Measurements from ENCODE around the gene RAB30. TPM values are rescaled to one million over a fixed set of nuclear protein-coding genes. Genes with fewer than 3 reads are reported as not detected.

RAB30 gene
- total and polyA plus RNA-seq, 7 donors: 6.0 to 29.9 (median 24.0) TPM

DNA sequence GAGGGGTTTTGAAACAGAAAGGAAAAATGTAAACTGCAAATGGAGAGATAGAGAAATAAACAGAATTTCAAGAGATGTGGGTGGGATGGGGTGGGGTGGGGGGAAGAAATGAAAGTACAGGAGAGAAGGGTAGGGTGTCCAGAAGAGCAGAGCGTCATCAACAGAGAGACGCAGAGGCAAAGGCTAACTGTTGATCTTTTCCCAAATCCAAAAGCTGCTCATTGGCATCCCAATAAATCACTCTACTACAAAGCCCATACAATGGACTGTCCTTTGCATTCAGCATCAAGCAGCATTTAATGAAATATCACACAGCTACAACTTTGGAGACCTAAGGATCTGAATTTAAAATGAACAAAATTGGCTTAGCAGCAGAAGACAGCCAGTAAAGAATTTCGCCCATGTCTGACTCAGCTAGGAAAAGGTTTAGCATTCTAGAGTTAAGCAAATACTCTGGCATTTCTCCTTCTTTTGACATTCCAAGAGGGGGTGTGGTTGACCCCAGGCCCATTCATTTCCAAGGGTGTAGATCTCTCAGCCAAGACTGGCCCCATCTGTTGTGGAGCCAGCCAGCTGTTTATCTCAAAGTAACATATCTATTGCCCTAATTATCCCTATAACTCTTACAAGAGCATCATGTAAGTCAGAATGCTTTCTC lies 1.5 kb downstream of the RAB30 start:
- peaks cover 0 to 47% (median 44%) of the 10 kb centered on the region in 4 donors for H3K4me1 ChIP-seq

DNA sequence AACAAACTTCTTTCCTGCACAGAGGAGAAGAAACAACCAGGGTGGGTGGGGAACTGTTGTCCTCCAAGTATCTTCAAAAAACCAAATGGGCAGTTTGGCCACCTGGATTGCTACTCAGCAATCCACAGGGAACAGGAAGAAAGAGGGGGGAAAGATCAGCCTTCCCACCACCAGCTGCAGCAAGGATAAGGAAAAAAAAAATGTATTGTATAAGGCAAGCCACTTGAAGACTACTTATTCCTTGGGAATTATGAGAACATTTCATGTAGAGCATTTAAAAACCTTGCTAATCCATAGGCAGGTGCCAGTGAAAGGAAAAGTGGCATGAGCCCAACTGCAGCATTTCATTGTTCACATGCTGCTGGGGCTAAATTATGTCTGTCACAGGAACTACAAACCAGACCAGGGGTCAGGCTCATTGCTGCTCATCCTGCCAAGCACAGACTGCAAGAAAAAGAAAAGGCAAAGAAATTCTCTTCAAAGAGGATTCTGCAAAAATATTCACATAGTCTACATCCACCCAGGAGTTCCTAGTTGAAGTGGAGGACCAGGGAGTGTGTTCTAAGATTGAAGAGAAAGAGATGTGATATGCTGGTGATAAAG lies 2.2 kb downstream of the RAB30 start:
- Histone ChIP-seq H3K36me3 (peaks cover 0 to 10% (median 1%) of the 10 kb centered on the region in 4 donors), H3K9me3 (no peaks in the 10 kb centered on the region), H3K27ac (peak overlapping the region; percentile 91 to 95 (median 92)), H3K27me3 (no peaks in the 10 kb centered on the region), H3K4me1 (peaks cover 0 to 47% (median 43%) of the 10 kb centered on the region in 4 donors), H3K4me3 (peak overlapping the region in 2 of 4 donors; percentile 62 to 75)
- TF ChIP-seq POLR2A (IDR thresholded peaks at IDR 0.05) (no peak), POLR2AphosphoS5 (IDR thresholded peaks at IDR 0.05) (no peak), EP300 (IDR thresholded peaks at IDR 0.05) (no peak)
- TF ChIP-seq, protein P1, sequence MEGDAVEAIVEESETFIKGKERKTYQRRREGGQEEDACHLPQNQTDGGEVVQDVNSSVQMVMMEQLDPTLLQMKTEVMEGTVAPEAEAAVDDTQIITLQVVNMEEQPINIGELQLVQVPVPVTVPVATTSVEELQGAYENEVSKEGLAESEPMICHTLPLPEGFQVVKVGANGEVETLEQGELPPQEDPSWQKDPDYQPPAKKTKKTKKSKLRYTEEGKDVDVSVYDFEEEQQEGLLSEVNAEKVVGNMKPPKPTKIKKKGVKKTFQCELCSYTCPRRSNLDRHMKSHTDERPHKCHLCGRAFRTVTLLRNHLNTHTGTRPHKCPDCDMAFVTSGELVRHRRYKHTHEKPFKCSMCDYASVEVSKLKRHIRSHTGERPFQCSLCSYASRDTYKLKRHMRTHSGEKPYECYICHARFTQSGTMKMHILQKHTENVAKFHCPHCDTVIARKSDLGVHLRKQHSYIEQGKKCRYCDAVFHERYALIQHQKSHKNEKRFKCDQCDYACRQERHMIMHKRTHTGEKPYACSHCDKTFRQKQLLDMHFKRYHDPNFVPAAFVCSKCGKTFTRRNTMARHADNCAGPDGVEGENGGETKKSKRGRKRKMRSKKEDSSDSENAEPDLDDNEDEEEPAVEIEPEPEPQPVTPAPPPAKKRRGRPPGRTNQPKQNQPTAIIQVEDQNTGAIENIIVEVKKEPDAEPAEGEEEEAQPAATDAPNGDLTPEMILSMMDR (IDR thresholded peaks at IDR 0.05): no peak
- DNase-seq: no peak
- intact Hi-C loops (cut with DNase I): loop anchor here (5.0 kb wide), 5 partner anchors 77 to 218 kb away; partner anchors contain the start of genes ANKRD42, CCDC90B, DDIAS and PRCP

More for the DNA sequence above, 1.5 kb downstream of the RAB30 start:
- H3K9me3 ChIP-seq: no peaks in the 10 kb centered on the region
- intact Hi-C loops (cut with DNase I): loop anchor here (5.0 kb wide), 5 partner anchors 78 to 217 kb away; partner anchors contain the start of genes ANKRD42, CCDC90B, DDIAS and PRCP
- peak overlapping the region; percentile 62 to 75 (median 69) for H3K4me3 ChIP-seq
- H3K27ac ChIP-seq: peak overlapping the region; percentile 91 to 95 (median 92)
- WGBS, 2 donors: 56 to 72% methylated on average over 3 of the region's 3 CpGs
- TF ChIP-seq POLR2A (IDR thresholded peaks at IDR 0.05) (no peak), POLR2AphosphoS5 (IDR thresholded peaks at IDR 0.05) (no peak), EP300 (IDR thresholded peaks at IDR 0.05) (no peak)
- TF ChIP-seq, protein P1 (IDR thresholded peaks at IDR 0.05): no peak
- no peak for DNase-seq
- no peaks in the 10 kb centered on the region for H3K27me3 ChIP-seq
- peaks cover 0 to 17% (median 1%) of the 10 kb centered on the region in 4 donors for H3K36me3 ChIP-seq

DNA sequence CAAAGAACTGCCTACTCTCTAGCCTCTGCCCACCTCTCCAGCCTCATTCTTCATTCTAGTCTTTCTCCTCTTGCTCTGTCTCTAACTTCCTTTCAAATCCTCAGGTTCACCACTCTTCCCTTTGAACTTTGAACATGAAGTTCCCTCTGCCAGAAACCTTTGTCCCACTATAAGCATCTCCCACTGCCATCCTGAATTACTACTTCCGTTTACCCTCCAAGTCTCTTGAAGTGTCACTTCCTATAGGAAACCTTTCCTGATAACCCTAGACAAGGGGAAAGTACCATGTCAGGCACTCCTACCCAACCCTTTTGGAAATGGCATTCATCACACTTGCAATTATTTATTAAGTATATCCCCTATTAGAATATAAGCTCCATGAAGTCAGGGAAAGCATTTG lies 3.1 kb downstream of the RAB30 start:
- TF ChIP-seq EP300 (IDR thresholded peaks at IDR 0.05) (no peak), POLR2AphosphoS5 (IDR thresholded peaks at IDR 0.05) (no peak), POLR2A (IDR thresholded peaks at IDR 0.05) (no peak)
- TF ChIP-seq, protein P1 (IDR thresholded peaks at IDR 0.05): no peak
- no peak for DNase-seq
- peaks cover 0 to under 1% (median 0%) of the 10 kb centered on the region in 4 donors for H3K36me3 ChIP-seq
- no peak overlapping the region for H3K4me3 ChIP-seq
- peaks cover 0 to 46% (median 39%) of the 10 kb centered on the region in 4 donors for H3K4me1 ChIP-seq
- H3K9me3 ChIP-seq: no peaks in the 10 kb centered on the region
- 17 to 47% methylated on average over 1 of the region's 1 CpG for WGBS, 2 donors
- intact Hi-C loops (cut with DNase I): no loop called here
- H3K27me3 ChIP-seq: no peaks in the 10 kb centered on the region
- peak overlapping the region; percentile 91 to 95 (median 92) for H3K27ac ChIP-seq

GRCh38 chr11:83064011-83064410 lies 7.7 kb downstream of the RAB30 start:
- DNase-seq: no peak
- H3K27me3 ChIP-seq: no peaks in the 10 kb centered on the region
- H3K9me3 ChIP-seq: no peaks in the 10 kb centered on the region
- 84 to 92% methylated on average over 3 of the region's 3 CpGs for WGBS, 2 donors
- TF ChIP-seq POLR2A (IDR thresholded peaks at IDR 0.05) (no peak), EP300 (IDR thresholded peaks at IDR 0.05) (no peak), POLR2AphosphoS5 (IDR thresholded peaks at IDR 0.05) (no peak)
- TF ChIP-seq, protein P1 (IDR thresholded peaks at IDR 0.05): no peak
- intact Hi-C loops (cut with DNase I): no loop called here
- no peaks in the 10 kb centered on the region for H3K36me3 ChIP-seq
- no peak overlapping the region for H3K4me3 ChIP-seq
- peaks cover 0 to 41% (median 28%) of the 10 kb centered on the region in 4 donors for H3K4me1 ChIP-seq
- peak overlapping the region in 1 of 4 donors; percentile 38 for H3K27ac ChIP-seq
